Measurements from ENCODE around the gene EFCAB10.

GRCh38 chr7:105581066-105581811, at the start of gene EFCAB10:
- no peak for TF ChIP-seq CTCF (conservative IDR thresholded peaks at IDR 0.05; ENCODE audit: low read depth, low read length)
- no peak for TF ChIP-seq EZH2phosphoT487 (IDR thresholded peaks at IDR 0.05; ENCODE audit: borderline replicate concordance, low read length)
- no peak for TF ChIP-seq EZH2 (IDR thresholded peaks at IDR 0.05; ENCODE audit: low read length, unreplicated experiment)

All from PC-3 (cell line).